ENCODE measurements around the gene ARHGEF5.

- no peak for TF ChIP-seq POLR2AphosphoS5 (IDR thresholded peaks at IDR 0.05; ENCODE audit: borderline replicate concordance, low read depth, low read length)
- no peak for TF ChIP-seq EZH2 (IDR thresholded peaks at IDR 0.05)
- TF ChIP-seq FOXP2 (optimal IDR thresholded peaks at IDR 0.05; ENCODE audit: control extremely low read depth, extremely low read length, insufficient read depth): no peak
These were observed 28.9 kb downstream of the ARHGEF5 start for GRCh38 chr7:144384071-144384470.
